GM19455 (cell line): ENCODE measurements around the gene PAXIP1.

Source experiments
- ATAC-seq: cut with Tn5 transposase; IDR thresholded peaks from one replicate; pipeline ENCODE4 v1.9.1; 2021; ENCODE audit not compliant: unreplicated experiment

The PAXIP1 gene

GRCh38 chr7:154914308-154914995 is 88.5 kb downstream of the PAXIP1 start:
- ATAC-seq, result no peak

- peak; percentile 96 for ATAC-seq
Measured at GRCh38 chr7:154913638-154914307, 89.2 kb downstream of the PAXIP1 start.

GRCh38 chr7:154912871-154913637 is 89.9 kb downstream of the PAXIP1 start:
- ATAC-seq, result no peak

GRCh38 chr7:154911862-154912455 is 91.0 kb downstream of the PAXIP1 start:
- no peak for ATAC-seq

- ATAC-seq, result no peak
Measured at GRCh38 chr7:154911411-154911810, 91.5 kb downstream of the PAXIP1 start.

- no peak for ATAC-seq
Measured at GRCh38 chr7:154910977-154911376, 91.9 kb downstream of the PAXIP1 start.

GRCh38 chr7:154910125-154910524 is 92.8 kb downstream of the PAXIP1 start:
- no peak for ATAC-seq

- no peak for ATAC-seq
Measured at GRCh38 chr7:154909241-154910105, 93.5 kb downstream of the PAXIP1 start.

- no peak for ATAC-seq
Measured at GRCh38 chr7:154907651-154908620, 95.0 kb downstream of the PAXIP1 start.

GRCh38 chr7:154906736-154907355 is 96.1 kb downstream of the PAXIP1 start:
- no peak for ATAC-seq

GRCh38 chr7:154906201-154906600 is 96.7 kb downstream of the PAXIP1 start:
- no peak for ATAC-seq

- ATAC-seq, result no peak
Measured at GRCh38 chr7:154905615-154906014, 97.3 kb downstream of the PAXIP1 start.

GRCh38 chr7:154905146-154905545 is 97.8 kb downstream of the PAXIP1 start:
- no peak for ATAC-seq

- ATAC-seq, result no peak
Measured at GRCh38 chr7:154903083-154903731, 99.7 kb downstream of the PAXIP1 start.

GRCh38 chr7:154902600-154903082 is 100.3 kb downstream of the PAXIP1 start:
- no peak for ATAC-seq

GRCh38 chr7:154899862-154900261 is 103.1 kb downstream of the PAXIP1 start:
- ATAC-seq, result no peak

GRCh38 chr7:154898973-154899855 is 103.7 kb downstream of the PAXIP1 start:
- ATAC-seq, result no peak
